ENCODE results near the gene HSPBAP1.
"Not testable (repeated sequence)": the region's sequence is repeated elsewhere in the genome, so short reads cannot be mapped to it uniquely, and the experiment has no call there.

The HSPBAP1 gene

DNA sequence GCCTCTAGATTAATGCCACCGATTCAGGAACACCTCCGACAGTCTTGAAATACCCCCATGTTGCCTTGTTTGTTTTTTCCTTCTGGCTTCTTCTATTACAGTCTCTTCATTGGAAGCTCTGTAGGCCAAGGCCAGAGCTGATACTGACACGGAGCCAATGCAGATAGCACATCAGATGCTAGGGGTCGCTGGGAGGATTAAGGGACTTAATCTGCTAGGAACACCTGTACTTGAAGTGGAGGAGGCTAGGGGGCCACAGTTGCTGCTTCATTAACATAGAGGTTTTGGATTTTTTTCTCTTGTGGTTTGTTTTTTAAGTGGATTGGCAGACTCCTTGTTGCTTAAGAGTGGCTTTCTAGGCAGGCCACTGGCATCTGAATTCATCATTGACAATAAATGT, 63.4 kb downstream of the HSPBAP1 start:
- DNase-seq, result no peak

DNA sequence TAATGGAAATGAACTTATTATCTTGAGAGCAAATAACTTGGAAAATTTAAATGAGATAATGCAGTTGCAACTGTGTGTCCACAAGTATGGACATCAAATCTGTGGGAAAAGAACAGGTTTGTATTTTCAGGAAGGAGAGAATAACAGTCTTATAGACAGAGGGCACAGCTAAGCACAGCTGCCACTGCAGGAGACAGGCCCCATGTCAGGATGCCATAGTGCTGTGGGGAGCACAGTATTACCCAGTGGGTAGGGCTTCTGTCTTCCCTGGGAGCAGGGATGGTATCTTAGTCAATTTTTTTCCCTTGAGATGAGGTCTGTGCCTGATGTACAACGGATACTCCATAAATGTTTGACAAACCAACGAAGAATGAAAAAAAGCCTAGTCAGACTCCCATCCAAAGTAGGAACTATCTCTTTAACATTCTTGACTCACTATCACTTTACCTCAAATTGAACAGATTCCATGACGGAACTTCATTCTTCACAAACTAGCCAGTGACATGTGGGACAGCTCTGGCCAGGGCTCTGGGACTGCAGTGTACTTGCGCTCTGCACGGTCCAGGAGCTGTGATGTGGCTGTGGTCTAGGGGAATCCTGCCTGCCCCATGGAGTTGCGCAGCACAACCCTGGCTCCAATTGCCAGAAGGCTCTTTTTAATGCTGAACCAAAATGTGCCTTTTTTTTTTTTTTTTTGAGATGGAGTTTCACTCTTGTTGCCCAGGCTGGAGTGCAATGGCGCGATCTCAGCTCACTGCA, 64.7 kb downstream of the HSPBAP1 start:
- DNase-seq, result no peak

DNA sequence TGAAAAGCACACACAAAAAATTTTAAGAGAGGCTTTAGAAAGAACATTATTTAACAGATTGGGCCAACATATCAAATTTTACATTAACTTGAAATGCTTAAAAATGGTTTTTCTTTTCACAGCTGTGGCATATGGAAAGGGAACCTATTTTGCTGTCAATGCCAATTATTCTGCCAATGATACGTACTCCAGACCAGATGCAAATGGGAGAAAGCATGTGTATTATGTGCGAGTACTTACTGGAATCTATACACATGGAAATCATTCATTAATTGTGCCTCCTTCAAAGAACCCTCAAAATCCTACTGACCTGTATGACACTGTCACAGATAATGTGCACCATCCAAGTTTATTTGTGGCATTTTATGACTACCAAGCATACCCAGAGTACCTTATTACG, 65.4 kb downstream of the HSPBAP1 start:
- DNase-seq, result no peak

DNA sequence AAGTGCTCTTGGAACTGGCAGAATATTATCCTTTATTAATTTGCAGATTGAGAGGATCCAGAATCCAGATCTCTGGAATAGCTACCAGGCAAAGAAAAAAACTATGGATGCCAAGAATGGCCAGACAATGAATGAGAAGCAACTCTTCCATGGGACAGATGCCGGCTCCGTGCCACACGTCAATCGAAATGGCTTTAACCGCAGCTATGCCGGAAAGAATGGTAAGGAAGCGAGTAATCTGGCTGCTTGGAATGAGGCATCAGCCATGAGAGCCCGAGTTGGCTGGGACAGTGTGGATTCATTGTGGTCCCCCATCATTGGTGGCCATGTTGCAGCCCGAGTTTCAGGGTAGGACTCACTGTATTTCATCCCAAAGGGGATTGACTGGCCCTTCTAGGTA, 65.9 kb downstream of the HSPBAP1 start:
- DNase-seq, result no peak

DNA sequence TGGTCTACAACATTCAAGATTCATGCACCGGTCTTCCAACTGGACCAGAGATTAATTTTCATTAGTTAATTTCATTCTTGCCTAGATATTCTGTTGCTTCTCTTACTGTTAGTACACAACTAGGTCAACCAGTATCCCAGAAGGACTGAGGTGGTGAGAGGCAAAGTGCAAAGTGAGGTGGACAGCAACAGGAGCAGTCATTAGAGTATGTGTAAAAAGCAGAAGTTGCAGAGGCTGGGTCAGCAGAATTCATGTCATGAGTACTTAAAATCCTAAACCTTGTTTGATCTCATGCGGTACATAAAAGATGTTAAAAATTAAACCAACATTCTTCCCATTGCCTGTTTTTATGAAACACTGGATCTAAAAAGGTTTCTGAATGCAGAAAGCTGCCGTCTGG, 66.3 kb downstream of the HSPBAP1 start:
- DNase-seq, result no peak

DNA sequence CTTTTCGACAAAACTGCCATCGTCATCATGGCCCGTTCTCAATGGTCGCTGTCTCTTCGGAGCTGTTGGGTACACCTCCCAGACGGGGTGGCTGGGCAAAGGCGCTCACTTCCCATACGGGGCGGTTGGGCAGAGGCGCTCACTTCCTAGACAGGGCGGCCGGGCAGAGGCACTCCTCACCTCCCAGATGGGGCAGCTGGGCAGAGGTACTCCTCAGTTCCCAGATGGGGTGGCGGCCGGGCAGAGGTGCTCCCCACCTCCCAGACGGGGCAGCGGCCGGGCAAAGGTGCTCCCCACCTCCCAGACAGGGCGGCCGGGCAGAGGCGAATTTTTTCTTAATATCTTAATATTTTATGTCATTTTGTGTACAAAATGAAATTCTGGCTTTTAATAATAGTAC, 68.5 kb downstream of the HSPBAP1 start:
- no peak for DNase-seq

DNA sequence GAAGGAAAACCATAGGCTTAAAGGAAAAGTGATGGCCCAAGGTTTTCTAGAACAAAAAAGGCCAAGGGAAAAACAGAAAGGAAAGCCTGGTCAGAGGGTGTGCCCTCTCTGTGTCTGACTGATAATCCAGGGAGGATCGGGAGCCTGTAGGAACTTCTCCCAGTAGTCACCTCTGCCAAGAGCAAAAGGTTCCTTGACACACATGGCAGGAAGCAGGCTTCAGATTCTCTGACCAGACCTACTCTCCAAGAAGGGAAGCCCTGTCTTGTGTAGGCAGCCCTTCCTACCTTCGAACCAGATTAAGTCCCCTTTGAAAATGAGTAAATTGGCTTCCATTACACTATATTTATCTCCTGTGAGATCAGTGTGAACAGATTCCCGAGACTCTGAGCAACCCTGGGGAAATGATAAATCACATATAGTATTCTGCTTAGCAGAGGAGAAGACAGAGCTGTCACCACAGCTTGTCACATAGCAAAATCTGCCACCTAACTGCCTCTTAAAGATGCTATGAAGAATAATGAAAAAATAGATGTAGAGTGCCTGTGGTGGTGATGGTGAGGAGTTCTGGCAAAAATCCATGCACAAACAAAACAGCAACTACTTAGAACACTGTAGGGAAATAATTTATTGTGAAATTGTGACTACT, 74.2 kb downstream of the HSPBAP1 start:
- DNase-seq, result no peak

DNA sequence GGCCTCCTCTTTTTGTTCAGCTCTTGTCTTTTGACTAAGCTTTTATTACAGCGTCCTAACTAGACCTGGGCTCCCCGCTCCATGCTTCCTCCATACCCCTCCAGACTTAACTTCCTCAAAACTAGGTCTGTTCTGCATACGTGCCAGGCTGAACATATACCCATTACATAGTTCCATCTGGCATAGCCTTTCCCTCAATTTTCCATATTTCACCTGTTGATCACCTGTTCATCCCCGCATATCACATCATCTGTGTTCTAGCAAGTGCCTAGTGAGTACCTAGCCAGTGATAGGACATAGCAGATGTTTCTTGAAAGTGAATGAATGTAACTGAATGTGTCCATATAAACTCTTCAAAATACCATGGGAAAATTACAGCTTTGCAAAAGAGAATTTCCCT, 77.0 kb downstream of the HSPBAP1 start:
- DNase-seq, result no peak

DNA sequence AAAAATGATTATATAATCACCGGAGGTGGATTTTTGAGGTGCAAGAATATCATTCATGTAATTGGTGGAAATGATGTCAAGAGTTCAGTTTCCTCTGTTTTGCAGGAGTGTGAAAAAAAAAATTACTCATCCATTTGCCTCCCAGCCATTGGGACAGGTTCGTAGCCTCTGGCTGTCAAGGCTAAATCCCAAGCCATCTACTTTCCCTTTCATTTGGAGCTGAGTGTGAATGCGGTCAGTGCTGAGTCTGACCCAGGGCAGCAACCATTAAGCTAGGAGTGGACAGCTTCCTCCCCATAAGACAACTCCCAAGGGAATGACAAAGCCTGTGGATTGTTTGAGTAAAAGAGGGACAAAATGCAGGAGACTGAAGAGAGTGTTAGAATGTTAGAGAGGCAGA, 79.4 kb downstream of the HSPBAP1 start:
- no peak for DNase-seq

DNA sequence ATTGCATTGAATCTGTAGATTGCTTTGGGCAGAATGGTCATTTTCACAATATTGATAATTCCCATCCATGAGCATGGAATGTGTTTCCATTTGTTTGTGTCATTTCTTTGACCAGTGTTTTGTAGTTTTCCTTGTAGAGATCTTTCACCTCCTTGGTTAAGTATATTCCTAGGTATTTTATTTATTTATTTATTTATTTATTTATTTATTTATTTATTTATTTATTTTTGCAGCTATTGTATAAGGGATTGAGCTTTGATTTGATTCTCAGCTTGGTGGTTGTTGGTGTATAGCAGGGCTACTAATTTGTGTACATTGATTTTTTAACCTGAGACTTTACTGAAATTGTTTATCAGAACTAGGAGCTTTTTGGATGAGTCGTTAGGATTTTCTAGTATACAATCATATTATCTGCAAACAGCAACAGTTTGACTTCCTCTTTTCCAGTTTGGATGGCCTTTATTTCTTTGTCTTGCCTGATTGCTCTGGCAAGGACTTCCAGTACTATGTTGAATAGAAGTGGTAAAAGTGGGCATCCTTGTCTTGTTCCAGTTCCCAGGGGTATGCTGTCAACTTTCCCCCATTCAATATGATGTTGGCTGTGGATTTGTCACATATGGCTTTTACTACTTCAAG, 82.9 kb downstream of the HSPBAP1 start:
- DNase-seq, result not testable (repeated sequence)

DNA sequence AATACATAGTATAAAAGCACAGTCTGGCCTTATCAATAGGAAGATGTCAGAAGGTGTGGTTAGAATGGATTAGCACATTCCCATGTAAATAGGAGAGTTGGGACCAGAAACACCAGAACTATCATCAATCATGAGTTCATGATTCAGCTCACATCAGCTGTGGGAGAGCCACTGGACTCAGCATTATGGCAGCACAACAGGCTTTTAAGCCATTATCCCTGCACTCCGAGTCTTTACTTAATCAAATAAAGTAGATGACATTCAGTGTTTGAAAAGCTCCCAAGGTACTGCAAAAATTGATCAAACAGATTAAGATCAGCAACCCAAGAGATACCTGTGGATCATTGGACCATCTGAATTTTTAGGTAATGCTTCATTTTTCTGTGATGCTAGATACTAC, 88.3 kb downstream of the HSPBAP1 start:
- DNase-seq, result no peak

DNA sequence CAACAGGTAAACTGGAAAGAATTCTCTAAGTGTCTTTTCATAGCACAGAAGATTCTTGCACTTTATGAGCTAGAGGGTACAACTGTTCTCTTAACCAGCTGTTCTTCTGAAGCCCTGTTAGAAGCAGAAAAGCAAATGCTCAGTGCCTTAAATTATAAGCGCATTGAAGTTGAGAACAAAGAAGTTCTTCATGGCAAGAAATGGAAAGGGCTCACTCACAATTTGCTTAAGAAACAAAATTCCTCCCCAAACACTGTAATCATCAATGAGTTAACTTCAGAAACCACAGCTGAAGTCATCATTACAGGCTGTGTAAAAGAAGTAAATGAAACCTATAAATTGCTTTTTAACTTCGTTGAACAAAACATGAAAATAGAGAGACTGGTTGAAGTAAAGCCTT, 93.4 kb downstream of the HSPBAP1 start:
- no peak for DNase-seq

DNA sequence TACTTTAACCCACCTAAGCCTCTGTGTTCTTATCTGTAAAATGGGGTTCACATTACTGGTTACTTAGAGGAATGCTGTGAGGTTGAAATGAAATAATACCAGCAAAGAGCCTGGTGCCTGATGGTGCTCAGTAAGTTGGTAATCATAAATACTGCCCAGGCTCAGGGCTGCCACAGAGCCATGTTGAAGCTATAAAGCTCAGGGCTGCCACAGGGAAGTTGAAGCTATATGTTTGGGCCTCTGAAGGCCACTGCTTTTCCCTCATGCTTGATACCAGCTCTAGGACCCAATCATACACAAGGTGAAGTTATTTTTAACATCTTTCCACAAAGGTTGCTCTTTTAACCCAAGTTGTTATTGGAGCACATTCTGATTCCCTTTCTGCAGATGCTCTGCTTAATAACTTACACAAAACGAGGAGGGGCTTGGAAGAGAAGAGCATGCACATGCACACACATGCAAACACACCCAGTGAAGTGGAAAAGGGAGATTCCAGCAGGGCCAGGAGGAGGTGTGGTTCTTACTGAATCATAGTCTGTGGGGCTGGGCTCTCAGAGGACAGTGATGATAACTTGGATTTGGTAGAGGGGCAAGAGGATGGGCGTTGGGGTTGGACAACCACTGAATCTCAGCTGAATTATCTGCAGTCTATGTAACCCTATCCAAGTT, 95.5 kb downstream of the HSPBAP1 start:
- no peak for DNase-seq

DNA sequence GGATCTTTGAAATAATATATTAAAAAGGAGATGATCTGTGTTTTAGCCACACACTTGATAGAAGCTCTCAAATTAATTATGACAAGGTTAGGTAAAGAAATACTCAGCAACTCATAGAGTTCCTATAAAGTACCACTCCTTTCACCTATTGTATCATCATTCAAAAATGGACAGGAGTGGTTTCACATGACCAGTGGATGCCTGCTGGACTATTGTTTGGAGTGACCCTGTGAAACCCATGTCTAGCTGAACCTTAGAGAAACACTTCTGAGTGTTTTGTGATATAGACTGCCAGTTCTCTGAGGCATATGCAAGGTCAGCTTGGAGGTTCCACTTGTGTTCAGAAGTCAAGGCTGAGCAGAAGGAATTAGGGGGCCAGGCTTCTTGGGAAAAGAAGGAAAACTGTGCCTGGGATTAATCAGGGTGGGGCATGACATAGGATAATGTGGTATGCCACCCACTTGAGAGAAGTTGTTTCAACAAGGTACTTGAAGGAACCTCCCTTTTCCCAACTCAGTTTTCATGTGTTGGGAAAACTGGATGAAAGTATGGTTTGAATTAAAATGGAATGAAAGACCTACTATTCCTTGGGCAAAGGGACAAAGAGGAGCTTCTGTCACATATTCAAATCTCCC, 97.6 kb downstream of the HSPBAP1 start:
- DNase-seq, result no peak

DNA sequence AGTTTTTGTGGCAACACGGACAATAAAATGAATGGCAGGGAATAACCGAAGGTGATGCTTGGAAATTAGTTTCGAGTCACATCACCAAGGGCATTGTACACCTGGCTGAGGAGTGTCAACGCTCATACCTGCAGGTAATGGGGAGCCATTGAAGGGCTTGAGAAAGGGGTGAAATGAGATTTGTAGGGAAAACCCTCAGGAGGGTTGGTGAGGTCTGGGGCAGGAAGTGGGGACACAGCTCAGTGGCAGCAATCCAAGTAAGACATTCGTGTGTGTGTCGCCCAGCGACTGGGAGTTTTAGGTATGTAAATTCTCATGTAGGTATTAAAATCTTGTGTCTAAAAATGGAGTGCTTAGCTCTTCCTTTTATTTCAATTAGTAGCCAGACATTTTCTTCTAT, 98.7 kb downstream of the HSPBAP1 start:
- no peak for DNase-seq

DNA sequence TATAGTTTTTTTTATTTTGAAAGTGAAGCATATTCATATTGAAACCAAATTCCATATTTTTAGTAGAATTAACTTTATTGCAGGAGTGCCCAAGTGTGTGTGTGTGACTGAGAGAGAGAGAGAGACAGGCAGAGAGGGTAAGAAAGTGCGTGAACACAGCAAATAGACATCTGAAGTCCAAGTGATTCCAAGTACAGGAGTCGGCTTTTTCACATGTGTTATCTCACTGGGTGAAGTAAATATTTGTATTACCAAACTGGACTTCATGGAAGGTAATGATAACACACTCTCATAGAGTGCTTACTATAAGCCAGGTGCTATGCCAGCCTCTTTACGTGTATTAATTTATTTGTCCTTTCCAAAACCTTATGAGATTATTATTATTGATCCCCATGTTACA, 101.0 kb downstream of the HSPBAP1 start:
- DNase-seq, result no peak

DNA sequence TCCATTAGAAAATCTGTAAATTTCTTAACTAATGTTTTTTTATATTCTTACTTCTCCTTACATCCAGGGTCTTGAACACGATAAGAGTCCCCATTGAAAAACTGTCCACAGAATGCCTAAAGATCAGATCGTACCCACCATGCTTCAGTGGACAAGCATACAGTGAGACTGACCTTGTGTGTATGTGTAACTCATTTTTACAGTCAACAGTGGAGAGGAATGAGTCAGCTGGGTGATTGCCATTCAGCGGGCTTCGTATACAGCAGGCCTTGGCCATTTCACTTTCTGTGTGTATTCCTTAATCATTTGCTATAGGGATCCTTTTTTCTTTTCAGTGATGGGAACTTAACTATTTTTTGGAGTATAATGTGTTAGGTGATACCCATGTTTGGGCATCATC, 102.4 kb downstream of the HSPBAP1 start:
- DNase-seq, result no peak

DNA sequence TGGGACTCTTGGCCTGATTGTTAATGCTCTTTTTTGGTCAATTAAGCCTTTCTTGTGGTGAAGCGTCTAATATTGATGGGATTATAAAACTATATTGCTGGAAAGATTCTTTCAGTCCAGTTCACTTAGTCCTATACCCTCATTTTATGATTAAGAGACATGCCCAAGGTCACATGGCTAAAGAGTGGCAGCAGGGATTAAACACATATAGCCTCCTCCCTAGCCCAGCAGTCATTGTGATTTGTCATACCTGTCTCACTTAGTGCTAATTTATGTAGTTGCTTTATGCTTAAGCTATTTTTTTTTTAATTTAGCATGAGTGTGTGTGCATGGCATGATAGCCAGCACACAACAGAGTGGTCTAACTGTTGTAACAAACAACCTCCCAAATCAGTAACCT, 103.5 kb downstream of the HSPBAP1 start:
- DNase-seq, result no peak
